DMS53 treated with DMSO at 0.1 percent for 48 hours (cell line): ENCODE measurements around the gene PPY.
"Not testable (repeated sequence)": the region's sequence is repeated elsewhere in the genome, so short reads cannot be mapped to it uniquely, and the experiment has no call there.

Experiments
- DNase-seq: peaks from one replicate; lab custom pipeline; 2025; ENCODE audit not compliant: unreplicated experiment; lab: John Stamatoyannopoulos, UW

The PPY gene

GRCh38 chr17:43932923-43933322, 9.4 kb downstream of the PPY start:
- no peak for DNase-seq

- DNase-seq = no peak
Measured at GRCh38 chr17:43932357-43932756, 9.9 kb downstream of the PPY start.

GRCh38 chr17:43931062-43931571, 11.2 kb downstream of the PPY start:
- DNase-seq = peak; percentile 80

- DNase-seq = no peak
Measured at GRCh38 chr17:43928609-43929008, 13.7 kb downstream of the PPY start.

- DNase-seq = not testable (repeated sequence)
Measured at GRCh38 chr17:43927929-43928328, 14.3 kb downstream of the PPY start.

DNA sequence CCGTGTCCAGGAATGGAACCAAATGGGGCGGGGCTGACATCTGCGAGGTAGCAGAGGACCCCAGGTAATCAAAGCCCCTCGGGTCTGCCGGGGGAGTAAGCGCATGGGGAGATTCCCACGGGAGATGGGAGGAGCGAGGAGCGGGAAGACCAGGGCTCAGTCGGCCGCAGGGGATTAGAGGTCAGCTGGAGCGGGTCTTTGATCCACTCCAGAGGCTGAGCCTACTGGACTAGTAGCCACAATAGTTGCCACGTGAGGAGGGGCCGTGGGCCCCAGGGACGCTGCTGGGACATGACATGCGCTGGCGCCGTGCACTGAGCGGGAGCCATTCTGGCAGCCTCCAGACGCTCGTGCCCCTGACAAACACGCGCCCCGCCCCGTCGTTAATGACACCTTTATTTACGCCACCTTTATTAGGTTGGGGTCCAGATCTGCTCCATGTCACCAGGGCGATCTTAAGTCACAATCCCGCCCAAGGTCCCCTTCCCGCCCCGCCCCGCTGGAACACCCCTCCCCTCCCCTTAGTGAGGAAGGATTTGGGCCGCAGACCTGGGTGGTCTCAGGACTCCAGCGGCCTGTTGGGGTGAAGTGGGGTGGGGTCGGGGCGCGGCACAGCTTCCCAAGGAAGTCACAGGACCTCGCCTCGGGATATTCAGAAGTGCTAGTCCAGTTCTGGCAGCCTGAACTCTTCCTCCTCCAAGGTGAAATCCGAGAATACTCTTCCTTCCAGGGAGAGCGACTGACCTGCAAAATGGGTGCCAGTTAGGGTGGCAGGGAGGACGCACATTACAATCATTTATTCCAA, 15.0 kb downstream of the PPY start:
- no peak for DNase-seq

DNA sequence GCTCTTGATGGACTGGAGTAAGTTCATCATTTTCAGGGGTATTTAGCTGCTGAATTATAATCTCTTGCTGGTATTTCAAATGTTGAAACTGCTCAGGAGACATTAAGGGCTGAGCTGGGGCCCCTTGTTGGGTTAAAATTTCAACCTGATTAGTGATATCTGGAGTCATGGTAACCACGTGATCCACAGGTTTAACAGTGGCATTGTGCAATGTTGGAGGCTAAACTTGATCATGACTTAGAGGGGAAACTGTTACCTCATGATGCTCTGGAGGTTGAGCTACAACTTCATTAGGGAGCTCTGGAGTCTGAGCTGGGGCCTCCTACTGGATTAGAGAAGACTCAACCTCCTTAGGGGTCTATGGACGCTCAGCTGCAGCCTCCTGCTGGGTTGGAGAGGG, 17.7 kb downstream of the PPY start:
- no peak for DNase-seq

DNA sequence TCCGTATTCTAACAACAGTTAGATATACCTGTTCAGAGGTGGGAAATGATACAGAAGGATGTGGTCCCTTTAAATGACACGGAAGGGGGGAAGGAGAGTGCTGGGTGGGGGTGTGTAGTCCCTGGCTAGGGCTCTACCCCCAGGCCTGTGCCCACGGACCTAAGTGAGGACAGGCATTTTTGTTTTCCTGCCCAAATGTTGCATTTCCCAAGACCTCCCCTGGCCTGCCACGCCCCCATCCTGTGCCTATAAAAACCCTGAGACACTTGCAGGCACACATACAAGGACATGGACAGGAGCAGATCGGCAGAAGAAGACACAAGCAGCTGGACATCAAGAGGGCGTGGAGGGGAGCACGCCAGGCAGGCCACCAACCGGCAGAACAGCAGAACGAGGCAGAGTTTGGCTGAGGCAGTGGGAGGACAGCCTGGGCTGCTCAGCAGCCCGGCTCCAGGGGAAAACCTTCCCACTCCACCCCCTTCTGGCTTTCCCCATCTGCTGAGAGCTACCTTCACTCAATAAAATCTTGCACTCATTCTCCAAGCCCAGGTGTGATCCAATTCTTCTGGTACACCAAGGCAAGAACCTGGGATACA, 21.7 kb downstream of the PPY start:
- DNase-seq = no peak

DNA sequence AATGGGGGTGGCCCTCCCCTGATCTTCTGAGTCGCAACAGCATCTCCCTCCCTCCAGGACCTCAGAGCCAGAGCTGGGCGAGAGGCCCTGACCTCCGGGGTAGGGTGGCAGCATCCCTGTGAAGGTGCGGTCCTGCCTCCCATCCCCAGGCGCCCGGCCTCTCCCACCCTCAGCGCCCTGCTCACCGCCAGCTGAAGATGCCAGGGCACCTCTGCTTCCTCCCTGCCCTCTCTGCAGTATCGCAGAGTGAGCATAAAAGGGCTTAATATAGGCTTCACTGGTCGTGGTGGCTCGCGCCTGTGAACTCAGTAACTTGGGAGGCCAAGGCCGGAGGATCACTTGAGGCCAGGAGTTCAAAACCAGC, 24.3 kb downstream of the PPY start:
- no peak for DNase-seq

DNA sequence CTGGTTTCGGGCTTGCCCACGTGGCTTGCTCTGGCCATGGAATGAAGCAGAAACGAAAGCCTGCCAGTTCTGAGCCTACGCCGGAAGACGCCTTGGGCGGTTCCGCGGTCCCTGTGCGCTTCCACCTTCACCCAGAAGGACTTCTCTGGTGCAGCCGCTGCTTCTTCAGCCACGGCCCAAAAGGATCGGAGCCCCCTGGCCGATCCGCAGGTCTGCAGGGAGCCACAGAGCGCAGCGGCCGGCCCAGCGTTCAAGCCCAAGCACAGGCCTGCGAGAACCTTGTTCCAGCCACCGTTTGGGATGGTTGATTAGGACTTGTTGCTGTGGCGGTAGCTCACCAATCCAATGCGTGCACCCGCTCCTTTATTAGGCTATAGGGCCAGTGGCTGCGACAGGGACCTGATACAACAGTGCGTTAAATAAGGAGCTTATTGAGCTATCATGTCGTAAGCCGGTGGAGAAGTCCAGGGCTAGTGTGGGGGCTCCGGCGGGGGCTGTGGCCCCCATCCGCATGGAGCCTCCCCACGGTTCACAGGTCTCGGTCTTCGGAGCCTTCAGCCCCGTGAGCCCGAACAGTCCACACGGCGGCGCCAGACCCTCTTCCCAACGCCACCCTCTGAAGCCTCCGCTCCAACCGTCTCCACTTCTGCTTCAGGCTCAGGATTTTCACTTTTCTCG, 24.8 kb downstream of the PPY start:
- DNase-seq = no peak

DNA sequence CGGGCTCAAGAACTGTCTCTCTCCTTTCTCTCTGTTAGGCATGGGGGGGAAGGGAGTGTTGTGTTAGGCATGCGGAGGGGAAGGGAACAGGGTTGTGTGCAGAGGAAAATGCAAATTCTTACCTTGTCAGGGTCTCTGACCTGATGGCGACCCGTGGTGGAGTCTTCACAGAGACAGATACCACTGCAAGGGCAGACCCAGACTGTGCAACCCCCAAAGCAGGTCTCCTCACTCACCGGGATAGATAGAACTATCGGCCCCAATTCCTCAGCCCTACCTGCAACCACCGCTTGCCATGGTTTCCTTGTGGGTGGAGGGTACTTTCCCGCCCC, 25.3 kb downstream of the PPY start:
- DNase-seq = no peak

DNA sequence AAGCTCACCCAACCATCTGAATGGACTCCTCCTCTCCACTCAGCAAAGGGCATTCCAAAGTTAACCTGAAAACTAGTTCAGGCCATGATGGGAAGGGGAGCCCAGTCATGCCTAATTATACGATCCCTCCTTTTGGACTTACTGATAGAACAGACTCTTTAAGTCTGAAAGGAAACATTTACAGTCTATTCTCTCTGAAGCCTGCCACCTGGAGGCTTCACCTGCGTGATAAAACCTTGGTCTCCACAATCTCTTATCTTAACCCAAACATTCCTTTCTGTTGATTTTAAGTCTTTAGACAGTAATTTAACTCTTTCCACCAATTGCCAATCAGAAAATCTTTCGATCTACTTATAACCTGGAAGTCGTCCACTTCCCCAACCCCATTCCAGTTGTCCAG, 25.9 kb downstream of the PPY start:
- DNase-seq = no peak

DNA sequence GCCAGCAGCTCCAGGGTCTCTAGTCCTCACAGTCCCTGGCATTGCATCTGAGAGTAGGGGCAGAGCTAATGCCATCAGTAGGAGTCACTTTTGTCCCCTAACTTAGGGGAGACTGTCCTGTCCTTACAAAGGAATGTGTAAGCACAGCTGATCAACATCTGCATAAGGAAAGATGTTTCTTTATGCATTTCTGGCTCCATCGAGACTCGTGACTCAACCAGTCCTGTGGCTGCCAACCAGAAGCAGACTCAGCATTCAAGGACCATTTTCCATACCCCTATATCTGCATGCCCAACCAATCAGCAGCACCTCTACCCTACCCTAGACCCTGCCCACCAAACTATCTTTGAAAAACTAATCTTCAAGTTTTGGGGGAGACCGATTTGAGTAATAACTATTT, 26.7 kb downstream of the PPY start:
- no peak for DNase-seq

GRCh38 chr17:43914451-43914850, 27.8 kb downstream of the PPY start:
- DNase-seq = no peak

- DNase-seq = no peak
Measured at GRCh38 chr17:43913584-43913983, 28.7 kb downstream of the PPY start.

- no peak for DNase-seq
Measured at GRCh38 chr17:43912635-43913304, 29.5 kb downstream of the PPY start.

DNA sequence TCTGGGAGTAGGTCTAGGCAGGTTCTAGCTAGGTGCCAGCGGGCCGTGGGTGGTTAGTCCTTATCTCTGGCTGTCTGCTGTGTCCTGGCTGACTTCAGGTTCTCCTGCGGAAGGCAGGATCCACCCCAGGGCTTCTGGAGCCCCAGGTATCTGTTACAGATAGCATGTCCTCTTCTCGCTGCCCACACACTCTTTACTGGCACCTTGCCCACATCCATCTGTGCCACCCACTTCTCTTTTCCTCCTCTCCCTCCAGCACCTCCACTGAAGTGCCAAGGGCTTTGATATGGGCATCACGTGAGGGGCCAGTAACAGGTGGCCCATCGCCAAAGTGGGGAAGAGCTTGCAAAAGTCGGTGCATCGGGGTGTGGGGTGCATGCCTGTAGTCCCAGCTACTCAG, 30.4 kb downstream of the PPY start:
- no peak for DNase-seq

GRCh38 chr17:43909537-43910231, 32.6 kb downstream of the PPY start:
- no peak for DNase-seq

GRCh38 chr17:43907998-43908721, 34.1 kb downstream of the PPY start:
- no peak for DNase-seq

DNA sequence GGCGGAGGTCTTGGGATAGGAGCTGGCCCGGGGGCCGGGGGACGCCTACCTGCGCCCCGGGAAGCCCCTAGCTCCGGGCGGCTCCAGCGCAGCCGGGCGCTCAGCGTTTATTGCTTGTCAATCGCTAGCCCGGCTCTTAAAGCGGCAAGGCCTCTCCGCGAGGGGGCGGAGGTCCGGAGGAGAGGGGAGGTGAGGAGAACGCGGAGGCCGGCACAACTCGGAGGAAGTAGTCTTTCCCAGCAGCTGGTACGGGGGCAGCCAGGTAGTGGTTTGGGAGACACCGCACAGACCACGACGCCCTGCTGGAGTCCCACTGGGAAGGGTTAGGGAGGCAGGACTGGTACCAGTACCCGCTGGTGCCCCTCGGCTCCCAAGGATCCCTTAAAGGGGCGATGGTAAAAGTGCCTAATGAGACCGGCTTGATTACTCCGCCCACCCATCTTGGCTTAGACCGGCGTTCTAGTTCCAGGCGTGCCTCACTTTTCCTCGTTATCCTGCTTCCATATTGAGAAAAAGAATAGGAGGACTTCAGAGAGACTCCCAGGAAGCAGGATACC, 34.8 kb downstream of the PPY start, which contains the start of gene MPP2:
Gene MPP2, minus strand, starts transcription at position 112 of the 557 bp plus-strand sequence. CDS start 3,076 bp downstream, outside the sequence.
- DNase-seq = no peak
